ENCODE results near the gene ZNF567.

DNA sequence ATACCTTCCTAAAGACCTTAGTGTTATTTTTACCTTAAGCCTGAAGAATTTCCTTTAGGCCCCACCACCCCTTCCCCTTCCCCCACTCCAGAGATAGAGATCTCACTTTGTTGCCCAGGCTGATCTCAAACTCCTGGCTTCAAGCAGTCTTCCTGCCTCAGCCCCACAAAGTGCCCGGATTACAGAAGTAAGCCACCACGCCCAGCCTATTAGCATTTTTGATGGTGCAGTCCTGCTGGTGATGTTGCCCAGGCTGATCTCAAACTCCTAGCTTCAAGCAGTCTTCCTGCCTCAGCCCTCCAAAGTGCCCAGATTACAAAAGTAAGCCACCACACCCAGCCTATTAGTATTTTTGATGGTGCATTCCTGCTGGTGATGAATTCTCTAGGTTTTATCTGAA lies 22.0 kb downstream of the ZNF567 start:
- TF ChIP-seq, protein P1, sequence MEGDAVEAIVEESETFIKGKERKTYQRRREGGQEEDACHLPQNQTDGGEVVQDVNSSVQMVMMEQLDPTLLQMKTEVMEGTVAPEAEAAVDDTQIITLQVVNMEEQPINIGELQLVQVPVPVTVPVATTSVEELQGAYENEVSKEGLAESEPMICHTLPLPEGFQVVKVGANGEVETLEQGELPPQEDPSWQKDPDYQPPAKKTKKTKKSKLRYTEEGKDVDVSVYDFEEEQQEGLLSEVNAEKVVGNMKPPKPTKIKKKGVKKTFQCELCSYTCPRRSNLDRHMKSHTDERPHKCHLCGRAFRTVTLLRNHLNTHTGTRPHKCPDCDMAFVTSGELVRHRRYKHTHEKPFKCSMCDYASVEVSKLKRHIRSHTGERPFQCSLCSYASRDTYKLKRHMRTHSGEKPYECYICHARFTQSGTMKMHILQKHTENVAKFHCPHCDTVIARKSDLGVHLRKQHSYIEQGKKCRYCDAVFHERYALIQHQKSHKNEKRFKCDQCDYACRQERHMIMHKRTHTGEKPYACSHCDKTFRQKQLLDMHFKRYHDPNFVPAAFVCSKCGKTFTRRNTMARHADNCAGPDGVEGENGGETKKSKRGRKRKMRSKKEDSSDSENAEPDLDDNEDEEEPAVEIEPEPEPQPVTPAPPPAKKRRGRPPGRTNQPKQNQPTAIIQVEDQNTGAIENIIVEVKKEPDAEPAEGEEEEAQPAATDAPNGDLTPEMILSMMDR (IDR thresholded peaks at IDR 0.05), result no peak
- TF ChIP-seq POLR2A (IDR thresholded peaks at IDR 0.05), result no peak

Measured in heart left ventricle (tissue), 13 donors.